Erythroblast (primary cell): ENCODE results near the gene CCNT1.

Experiments used
- GATA1 ChIP-seq: IDR thresholded peaks from 2 replicates; pipeline ENCODE4 v1.6.1; 2011; ENCODE audit warnings: low read depth, mild to moderate bottlenecking, control low read depth, low read length, moderate library complexity
- POLR2A ChIP-seq: IDR thresholded peaks from 2 replicates; pipeline ENCODE4 v1.6.1; 2011; ENCODE audit warnings: mild to moderate bottlenecking, low read length

DNA sequence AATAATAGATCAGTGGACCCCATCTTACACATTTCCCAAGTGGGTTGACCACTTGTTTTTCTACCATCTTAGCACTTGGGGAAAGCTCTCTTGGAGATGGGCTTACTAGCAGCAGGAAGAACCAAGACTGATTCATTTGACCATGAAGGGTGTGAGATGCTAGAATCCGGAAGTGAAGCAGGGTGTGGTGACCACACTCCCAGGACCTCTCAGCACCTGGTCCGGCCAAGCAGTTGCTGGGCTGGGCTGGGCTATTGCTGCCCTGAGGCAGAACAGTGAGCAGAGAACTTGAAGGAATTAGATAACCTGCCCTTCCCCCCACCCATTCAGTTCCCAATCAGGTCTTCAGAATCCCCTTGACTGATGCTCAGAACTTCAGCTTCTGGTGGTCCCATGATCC lies 48.0 kb upstream of the CCNT1 start:
- TF ChIP-seq POLR2A: no peak
- TF ChIP-seq GATA1: no peak
